ENCODE data around the gene TMA7. TPM values are rescaled to one million over a fixed set of nuclear protein-coding genes. Genes with fewer than 3 reads are reported as not detected.
A peak's percentile ranks its signal among the peaks of the same experiment; 100 is the strongest.

The TMA7 gene
- total and polyA plus RNA-seq, 2 of the 13 experiments (the other 11 are each of a cell fraction or from before 2014, with no cell fraction given), result 100 to 486 TPM

GRCh38 chr3:48428572-48429316 lies 11.3 kb upstream of the TMA7 start (continued):
- TF ChIP-seq CSRNP1 (CRISPR knock-in tag; IDR thresholded peaks at IDR 0.05) (no peak), ZMYM4 (CRISPR knock-in tag; IDR thresholded peaks at IDR 0.05) (no peak), DZIP1 (CRISPR knock-in tag; IDR thresholded peaks at IDR 0.05) (no peak), RXRB (CRISPR knock-in tag; IDR thresholded peaks at IDR 0.05; ENCODE audit: borderline replicate concordance) (peak; percentile 51), ZKSCAN1 (IDR thresholded peaks at IDR 0.05; ENCODE audit: low read length) (no peak), GFI1 (CRISPR knock-in tag; IDR thresholded peaks at IDR 0.05; ENCODE audit: borderline replicate concordance) (no peak), STAG1 (CRISPR knock-in tag; IDR thresholded peaks at IDR 0.05) (no peak), ZNF362 (CRISPR knock-in tag; IDR thresholded peaks at IDR 0.05; ENCODE audit: borderline replicate concordance) (no peak), RBFOX2 (IDR thresholded peaks at IDR 0.05; ENCODE audit: low read depth, low read length) (no peak), TFAP4 (IDR thresholded peaks at IDR 0.05; ENCODE audit: borderline replicate concordance, low read depth) (peak; percentile 29; the same call in 1 of the 2 replicates), DNMT3B (CRISPR knock-in tag; conservative IDR thresholded peaks at IDR 0.05) (no peak), MAZ (IDR thresholded peaks at IDR 0.05; ENCODE audit: borderline replicate concordance, low read depth, low read length) (no peak; the same call in 1 of the 2 replicates), MAZ (CRISPR knock-in tag; IDR thresholded peaks at IDR 0.05; ENCODE audit: low read depth) (no peak; the same call in none of the 2 replicates), ZNF253 (CRISPR knock-in tag; IDR thresholded peaks at IDR 0.05; ENCODE audit: borderline replicate concordance) (no peak), NCOA5 (CRISPR knock-in tag; IDR thresholded peaks at IDR 0.05) (no peak), NFIC (IDR thresholded peaks at IDR 0.05; ENCODE audit: low read length) (no peak), ZNF280B (CRISPR knock-in tag; IDR thresholded peaks at IDR 0.05; ENCODE audit: borderline replicate concordance) (no peak), DPF2 (CRISPR knock-in tag; IDR thresholded peaks at IDR 0.05; ENCODE audit: borderline replicate concordance, low read depth) (no peak; the same call in 1 of the 2 replicates), CBFB (CRISPR knock-in tag; IDR thresholded peaks at IDR 0.05) (no peak), JUN (CRISPR knock-in tag; IDR thresholded peaks at IDR 0.05) (no peak), DR1 (CRISPR knock-in tag; IDR thresholded peaks at IDR 0.05) (0 out of 2 replicates have a peak, but pooled peaks have one; percentile 24), SNRNP70 (IDR thresholded peaks at IDR 0.05; ENCODE audit: low read depth, low read length) (no peak)
